ENCODE results near the gene PLS1.
"Not testable (repeated sequence)": the region's sequence is repeated elsewhere in the genome, so short reads cannot be mapped to it uniquely, and the experiment has no call there.

The PLS1 gene

GRCh38 chr3:142578329-142579223 is 17.6 kb upstream of the PLS1 start, which contains the start of gene ATR:
Gene ATR, minus strand, starts transcription at chr3:142578733. Its CDS starts 29 bp downstream, at chr3:142578704.
- Mint-ChIP-seq H3K4me1 (peaks cover 47% of the 10 kb centered on the region), H3K36me3 (ENCODE audit: low read depth) (peaks cover 12% of the 10 kb centered on the region), H3K27me3 (no peaks in the 10 kb centered on the region), H3K27ac (peak within 1 kb of the TSS; percentile 97), H3K9me3 (no peaks in the 10 kb centered on the region), H3K4me3 (peak within 1 kb of the TSS; percentile 100)
- peak; percentile 97 for DNase-seq
- peak; percentile 98 for ATAC-seq

GRCh38 chr3:142580061-142580423 is 16.2 kb upstream of the PLS1 start:
- Mint-ChIP-seq H3K9me3 (no peaks in the 10 kb centered on the region), H3K27me3 (peaks cover 3% of the 10 kb centered on the region), H3K4me3 (peak overlapping the region; percentile 100), H3K27ac (peak overlapping the region; percentile 97), H3K36me3 (ENCODE audit: low read depth) (peaks cover 9% of the 10 kb centered on the region), H3K4me1 (peaks cover 36% of the 10 kb centered on the region)
- ATAC-seq: no peak
- no peak for DNase-seq

GRCh38 chr3:142581070-142581469 is 15.1 kb upstream of the PLS1 start:
- DNase-seq: not testable (repeated sequence)

GRCh38 chr3:142586803-142587406 is 9.3 kb upstream of the PLS1 start:
- Mint-ChIP-seq H3K9me3 (no peaks in the 10 kb centered on the region), H3K36me3 (ENCODE audit: low read depth) (no peaks in the 10 kb centered on the region)
- DNase-seq: no peak

More at GRCh38 chr3:142581070-142581469, 15.1 kb upstream of the PLS1 start:
- not testable (repeated sequence) for H3K27me3 Mint-ChIP-seq; H3K36me3 Mint-ChIP-seq (ENCODE audit: low read depth); H3K4me3 Mint-ChIP-seq; H3K9me3 Mint-ChIP-seq; ATAC-seq; H3K27ac Mint-ChIP-seq
- peaks cover 27% of the 10 kb centered on the region for H3K4me1 Mint-ChIP-seq

GRCh38 chr3:142588703-142589102 is 7.5 kb upstream of the PLS1 start:
- H3K4me1 Mint-ChIP-seq: no peaks in the 10 kb centered on the region

More at GRCh38 chr3:142586803-142587406, 9.3 kb upstream of the PLS1 start:
- Mint-ChIP-seq H3K27ac (no peak overlapping the region), H3K4me3 (no peak overlapping the region), H3K27me3 (peaks cover 3% of the 10 kb centered on the region), H3K4me1 (no peaks in the 10 kb centered on the region)
- ATAC-seq: peak; percentile 57

GRCh38 chr3:142592268-142592667 is 3.9 kb upstream of the PLS1 start:
- H3K27me3 Mint-ChIP-seq; H3K36me3 Mint-ChIP-seq (ENCODE audit: low read depth); H3K9me3 Mint-ChIP-seq; ATAC-seq; H3K4me3 Mint-ChIP-seq; H3K27ac Mint-ChIP-seq; DNase-seq: not testable (repeated sequence)
- peaks cover 15% of the 10 kb centered on the region for H3K4me1 Mint-ChIP-seq

More at GRCh38 chr3:142588703-142589102, 7.5 kb upstream of the PLS1 start:
- Mint-ChIP-seq H3K27ac (no peak overlapping the region), H3K36me3 (ENCODE audit: low read depth) (no peaks in the 10 kb centered on the region), H3K4me3 (no peak overlapping the region), H3K27me3 (peaks cover 3% of the 10 kb centered on the region), H3K9me3 (no peaks in the 10 kb centered on the region)
- DNase-seq: no peak
- ATAC-seq: no peak

- no peak for ATAC-seq
- H3K27ac Mint-ChIP-seq: no peak overlapping the region
- no peaks in the 10 kb centered on the region for H3K9me3 Mint-ChIP-seq
- H3K4me3 Mint-ChIP-seq: peak overlapping the region; percentile 92
- H3K27me3 Mint-ChIP-seq: peaks cover 3% of the 10 kb centered on the region
- H3K36me3 Mint-ChIP-seq (ENCODE audit: low read depth): no peaks in the 10 kb centered on the region
- H3K4me1 Mint-ChIP-seq: peaks cover 15% of the 10 kb centered on the region
- DNase-seq: no peak
Observed at GRCh38 chr3:142595141-142595540, 1.1 kb upstream of the PLS1 start.

- Mint-ChIP-seq H3K4me1 (peaks cover 15% of the 10 kb centered on the region), H3K9me3 (no peaks in the 10 kb centered on the region)
Observed at GRCh38 chr3:142595581-142595950, 627 bp upstream of the PLS1 start.

GRCh38 chr3:142596726-142597088 is 514 bp downstream of the PLS1 start:
- no peak for ATAC-seq
- Mint-ChIP-seq H3K4me3 (peak overlapping the region; percentile 92), H3K27ac (peak overlapping the region; percentile 75), H3K4me1 (peaks cover 15% of the 10 kb centered on the region), H3K36me3 (ENCODE audit: low read depth) (no peaks in the 10 kb centered on the region), H3K27me3 (peaks cover 3% of the 10 kb centered on the region), H3K9me3 (no peaks in the 10 kb centered on the region)
- no peak for DNase-seq

More at GRCh38 chr3:142595581-142595950, 627 bp upstream of the PLS1 start:
- ATAC-seq: no peak
- H3K27me3 Mint-ChIP-seq: peaks cover 3% of the 10 kb centered on the region
- no peaks in the 10 kb centered on the region for H3K36me3 Mint-ChIP-seq (ENCODE audit: low read depth)
- no peak for DNase-seq
- peak overlapping the region; percentile 92 for H3K4me3 Mint-ChIP-seq
- no peak overlapping the region for H3K27ac Mint-ChIP-seq

GRCh38 chr3:142597906-142598305 is 1.7 kb downstream of the PLS1 start:
- Mint-ChIP-seq H3K36me3 (ENCODE audit: low read depth) (no peaks in the 10 kb centered on the region), H3K9me3 (no peaks in the 10 kb centered on the region), H3K27me3 (peaks cover 3% of the 10 kb centered on the region), H3K4me3 (no peak overlapping the region), H3K27ac (no peak overlapping the region), H3K4me1 (peaks cover 15% of the 10 kb centered on the region)
- DNase-seq (no peak), ATAC-seq (no peak)

- ATAC-seq (no peak), DNase-seq (no peak)
- Mint-ChIP-seq H3K4me1 (peaks cover 5% of the 10 kb centered on the region), H3K9me3 (no peaks in the 10 kb centered on the region), H3K27me3 (no peaks in the 10 kb centered on the region), H3K27ac (no peak overlapping the region), H3K4me3 (no peak overlapping the region), H3K36me3 (ENCODE audit: low read depth) (no peaks in the 10 kb centered on the region)
Observed at GRCh38 chr3:142601713-142602112, 5.5 kb downstream of the PLS1 start.

- no peak for DNase-seq
- H3K9me3 Mint-ChIP-seq: no peaks in the 10 kb centered on the region
- no peaks in the 10 kb centered on the region for H3K4me1 Mint-ChIP-seq
- H3K36me3 Mint-ChIP-seq (ENCODE audit: low read depth): no peaks in the 10 kb centered on the region
- H3K27me3 Mint-ChIP-seq: no peaks in the 10 kb centered on the region
- H3K27ac Mint-ChIP-seq: no peak overlapping the region
- ATAC-seq: no peak
- H3K4me3 Mint-ChIP-seq: no peak overlapping the region
Observed at GRCh38 chr3:142602619-142603385, 6.6 kb downstream of the PLS1 start.

- not testable (repeated sequence) for H3K36me3 Mint-ChIP-seq (ENCODE audit: low read depth); H3K27ac Mint-ChIP-seq
Observed at GRCh38 chr3:142603386-142603705, 7.2 kb downstream of the PLS1 start.

GRCh38 chr3:142604940-142605339 is 8.7 kb downstream of the PLS1 start:
- no peaks in the 10 kb centered on the region for H3K27me3 Mint-ChIP-seq
- no peak overlapping the region for H3K4me3 Mint-ChIP-seq
- DNase-seq (no peak), ATAC-seq (no peak)
- no peaks in the 10 kb centered on the region for H3K36me3 Mint-ChIP-seq (ENCODE audit: low read depth)
- H3K27ac Mint-ChIP-seq: no peak overlapping the region
- H3K4me1 Mint-ChIP-seq: no peaks in the 10 kb centered on the region
- H3K9me3 Mint-ChIP-seq: no peaks in the 10 kb centered on the region

More at GRCh38 chr3:142603386-142603705, 7.2 kb downstream of the PLS1 start:
- not testable (repeated sequence) for H3K4me3 Mint-ChIP-seq, H3K27me3 Mint-ChIP-seq, H3K9me3 Mint-ChIP-seq, DNase-seq, H3K4me1 Mint-ChIP-seq, ATAC-seq

Measured in activated naive CD8-positive, alpha-beta T cell treated with anti-CD3 and anti-CD28 coated beads, Interleukin-2, amount 50 U/mL, for 24 hours (primary cell).